Activated T-cell treated with anti-CD3 and anti-CD28 coated beads, Interleukin-2, amount 50 U/mL, for 48 hours (primary cell): ENCODE data around the gene IPO13.

Experiments
- DNase-seq, 2 experiments: peaks; one replicate each; pipeline ENCODE4 v3.0.0-alpha.2; 2020

IPO13 gene

GRCh38 chr1:43931711-43932660 lies 14.8 kb upstream of the IPO13 start:
- no peak for DNase-seq

GRCh38 chr1:43932786-43933385 lies 13.9 kb upstream of the IPO13 start:
- DNase-seq = peak; percentile 33 to 43

GRCh38 chr1:43933386-43934100 lies 13.2 kb upstream of the IPO13 start, which contains the start of gene ARTN:
Gene ARTN, plus strand, starts transcription at chr1:43933801. Its CDS starts 1,856 bp downstream, at chr1:43935657.
- no peak for DNase-seq

- DNase-seq = peak; percentile 77 to 80
Measured at GRCh38 chr1:43934101-43934985, 12.4 kb upstream of the IPO13 start.

GRCh38 chr1:43934986-43935324 lies 11.8 kb upstream of the IPO13 start:
- DNase-seq = no peak

- no peak for DNase-seq
Measured at GRCh38 chr1:43935711-43936427, 10.9 kb upstream of the IPO13 start.

GRCh38 chr1:43936431-43937151 lies 10.2 kb upstream of the IPO13 start:
- DNase-seq = no peak

- DNase-seq = no peak
Measured at GRCh38 chr1:43937179-43937865, 9.4 kb upstream of the IPO13 start.

GRCh38 chr1:43938383-43938782 lies 8.4 kb upstream of the IPO13 start:
- DNase-seq = no peak

- DNase-seq = no peak
Measured at GRCh38 chr1:43938892-43939587, 7.7 kb upstream of the IPO13 start.

- no peak for DNase-seq
Measured at GRCh38 chr1:43942411-43942810, 4.3 kb upstream of the IPO13 start.

GRCh38 chr1:43944860-43945259 lies 1.9 kb upstream of the IPO13 start:
- DNase-seq = no peak

- DNase-seq = no peak
Measured at GRCh38 chr1:43945674-43946235, 995 bp upstream of the IPO13 start.

- DNase-seq = no peak
Measured at GRCh38 chr1:43947061-43947873, 517 bp downstream of the IPO13 start.

- no peak for DNase-seq
Measured at GRCh38 chr1:43947874-43948437, 1.2 kb downstream of the IPO13 start.

GRCh38 chr1:43949678-43950077 lies 2.9 kb downstream of the IPO13 start:
- no peak for DNase-seq

GRCh38 chr1:43951021-43951985 lies 4.6 kb downstream of the IPO13 start:
- no peak for DNase-seq
